K562 (cell line): Measurements from ENCODE around the gene FUT2. TPM values are rescaled to one million over a fixed set of nuclear protein-coding genes. Genes with fewer than 3 reads are reported as not detected.

Source experiments
- BMI1 ChIP-seq: fragments of 150-350 bp; IDR thresholded peaks from 2 replicates; pipeline ENCODE4 v1.6.1; 2014; ENCODE audit warnings: low read length
- CBFA2T2 ChIP-seq: fragments of 450-650 bp; conservative IDR thresholded peaks from 2 replicates; pipeline ENCODE4 v1.6.1; 2017; ENCODE audit warnings: mild to moderate bottlenecking
- CEBPG ChIP-seq, 3 experiments: fragments of 200-800 bp in 1 of 3; sonication (Bioruptor generic) in 1 of 3; sonication (generic) in 1 of 3; formaldehyde crosslinking in 1 of 3; IDR thresholded peaks in 2 of 3; conservative IDR thresholded peaks in 1 of 3; 2 replicates each; pipeline versions ENCODE4 v1.6.1 to v1.8.0; 2016 to 2022; ENCODE audit warnings: missing compliant biosample characterization in 2 of 3, missing genetic modification characterization in 2 of 3, mild to moderate bottlenecking in 1 of 3, missing genetic modification reagents in 1 of 3
- CHAMP1 ChIP-seq: fragments of 450-650 bp; IDR thresholded peaks from 2 replicates; pipeline ENCODE4 v1.6.1; 2016; ENCODE audit warnings: mild to moderate bottlenecking
- E2F3 ChIP-seq: fragments of 250-450 bp; sonication (Bioruptor Pico); IDR thresholded peaks from 2 replicates; pipeline ENCODE4 v1.4.0; 2020; ENCODE audit warnings: mild to moderate bottlenecking
- ELF1 ChIP-seq: fragments of 200-800 bp; sonication (Bioruptor generic); IDR thresholded peaks from 2 replicates; pipeline ENCODE4 v1.6.1; 2016; ENCODE audit warnings: missing genetic modification characterization, missing compliant biosample characterization
- ERF ChIP-seq: fragments of 450-650 bp; formaldehyde crosslinking; IDR thresholded peaks from 2 replicates; pipeline ENCODE4 v1.4.0; 2020; ENCODE audit warnings: mild to moderate bottlenecking, mixed read lengths
- FOSL1 ChIP-seq: fragments of 200-800 bp; sonication (Bioruptor generic); conservative IDR thresholded peaks from 2 replicates; pipeline ENCODE4 v1.6.1; 2016; ENCODE audit warnings: missing genetic modification characterization, missing compliant biosample characterization
- GABPB1 ChIP-seq: sonication (generic); formaldehyde crosslinking; IDR thresholded peaks from 2 replicates; pipeline ENCODE4 v1.8.0; 2022; ENCODE audit warnings: mild to moderate bottlenecking, missing genetic modification reagents
- HNRNPH1 ChIP-seq: fragments of 200-400 bp; formaldehyde crosslinking; optimal IDR thresholded peaks from 2 replicates; pipeline ENCODE3; 2017; ENCODE audit warnings: low read depth, mild to moderate bottlenecking, low read length, moderate library complexity
- MED1 ChIP-seq: sonication (generic); formaldehyde crosslinking; IDR thresholded peaks from 2 replicates; pipeline ENCODE4 v1.8.1; 2023; ENCODE audit warnings: missing genetic modification reagents, borderline replicate concordance
- MXI1 ChIP-seq: IDR thresholded peaks from 2 replicates; pipeline ENCODE4 v1.6.1; 2011; ENCODE audit warnings: low read depth, mild to moderate bottlenecking, improper control_type of control experiment, low read length
- NCOA1 ChIP-seq: fragments of 450-650 bp; IDR thresholded peaks from 2 replicates; pipeline ENCODE4 v1.6.1; 2016; ENCODE audit warnings: low read depth
- NCOA4 ChIP-seq: fragments of 450-650 bp; IDR thresholded peaks from 2 replicates; pipeline ENCODE4 v1.6.1; 2018; ENCODE audit warnings: mild to moderate bottlenecking; ENCODE audit not compliant: partially characterized antibody
- PPARD ChIP-seq: fragments of 250-450 bp; sonication (Bioruptor Pico); IDR thresholded peaks from 2 replicates; pipeline ENCODE4 v1.8.0; 2022; ENCODE audit warnings: inconsistent platforms, mild to moderate bottlenecking, moderate library complexity
- SAFB ChIP-seq: fragments of 200-400 bp; formaldehyde crosslinking; IDR thresholded peaks from 2 replicates; pipeline ENCODE4 v1.6.1; 2017; ENCODE audit warnings: low read depth, low read length, borderline replicate concordance
- SAFB2 ChIP-seq: fragments of 200-400 bp; formaldehyde crosslinking; IDR thresholded peaks from 2 replicates; pipeline ENCODE4 v1.6.1; 2018; ENCODE audit warnings: borderline replicate concordance, low read length, low read depth, moderate library complexity; ENCODE audit not compliant: severe bottlenecking
- SETDB1 ChIP-seq: IDR thresholded peaks from one replicate; pipeline ENCODE4 v1.6.1; 2012; ENCODE audit warnings: low read length, control low read depth, inconsistent platforms
- TRIM28 ChIP-seq: fragments of 450-650 bp; IDR thresholded peaks from 2 replicates; pipeline ENCODE4 v1.6.1; 2017
- ZBTB11 ChIP-seq, 3 experiments: fragments of 200-800 bp in 1 of 3; fragments of 250-450 bp in 1 of 3; fragments of 450-650 bp in 1 of 3; sonication (Bioruptor Pico) in 1 of 3; sonication (Bioruptor generic) in 1 of 3; formaldehyde crosslinking in 1 of 3; IDR thresholded peaks; 2 replicates each; pipeline versions ENCODE4 v1.6.1 to v1.8.0; 2016 to 2022; ENCODE audit warnings: mild to moderate bottlenecking in 2 of 3, missing genetic modification characterization in 2 of 3, missing compliant biosample characterization in 1 of 3, moderate library complexity in 1 of 3
- ZKSCAN1 ChIP-seq: fragments of 150-350 bp; IDR thresholded peaks from 2 replicates; pipeline ENCODE4 v1.6.1; 2016; ENCODE audit warnings: low read depth, low read length
- ZNF23 ChIP-seq: fragments of 250-450 bp; sonication (Bioruptor Pico); IDR thresholded peaks from 2 replicates; pipeline ENCODE4 v1.4.0; 2020; ENCODE audit warnings: mild to moderate bottlenecking
- ZNF644 ChIP-seq: fragments of 200-800 bp; sonication (Bioruptor generic); IDR thresholded peaks from 2 replicates; pipeline ENCODE4 v1.6.1; 2016; ENCODE audit warnings: low read depth, missing genetic modification characterization, missing compliant biosample characterization
- polyA plus RNA-seq, 8 experiments: library from polyadenylated mRNA; depleted of rRNA in 4 of 8; stranded (reverse) in 5 of 8; unstranded in 3 of 8; fragments of >200 nt; fragmentation: Nextera tagmentation in 2 of 8; fragmentation: Illumina TruSeq in 1 of 8; extraction: Ambion mirVana in 2 of 8; extraction: Trizol in 1 of 8; gene quantifications; 2 replicates each; pipeline versions ENCODE4 v1.2.1 to v1.2.3, GENCODE V29; 2011 to 2014; ENCODE audit warnings: inconsistent platforms in 1 of 8, missing spikeins in 1 of 8
- total RNA-seq, 7 experiments: library from RNA; depleted of rRNA in 6 of 7; stranded (reverse); fragments of >200 nt in 6 of 7; fragmentation: Illumina TruSeq in 2 of 7; extraction: Trizol in 2 of 7; gene quantifications; 2 replicates each; pipeline versions ENCODE4 v1.2.1 to v1.2.3, GENCODE V29; 2011 to 2021; ENCODE audit warnings: low replicate concordance in 1 of 7

The FUT2 gene
- total and polyA plus RNA-seq, 9 of the 15 experiments (the other 6 are each of a cell fraction or from before 2014, with no cell fraction given), result 0.03 to 0.04 TPM; not detected in 7

- TF ChIP-seq CEBPG (CRISPR knock-in tag; IDR thresholded peaks at IDR 0.05) (no peak), CEBPG (tag; conservative IDR thresholded peaks at IDR 0.05 in 1 of 2, IDR thresholded peaks at IDR 0.05 in 1 of 2) (no peak), SETDB1 (no peak), CBFA2T2 (no peak), MED1 (CRISPR knock-in tag) (no peak), CHAMP1 (no peak), SAFB (no peak), SAFB2 (no peak), FOSL1 (tag) (peak; percentile 22; the same call in 1 of the 2 replicates), GABPB1 (peak; percentile 80), PPARD (CRISPR knock-in tag) (no peak), ZKSCAN1 (no peak), NCOA4 (no peak), ZNF23 (no peak), ERF (CRISPR knock-in tag) (no peak), TRIM28 (no peak), MXI1 (no peak), NCOA1 (peak; percentile 79), BMI1 (no peak), E2F3 (CRISPR knock-in tag) (no peak), ZBTB11 (CRISPR knock-in tag; IDR thresholded peaks at IDR 0.05) (peak in 1 of 3 experiments; percentile 60; a peak in 1 of 6 replicates), ELF1 (tag) (peak; percentile 76), HNRNPH1 (no peak), ZNF644 (tag) (peak; percentile 91)
These were observed 29.3 kb downstream of the FUT2 start (continued) for GRCh38 chr19:48724796-48725753.
